Measurements from ENCODE around the gene CALHM4. TPM values are rescaled to one million over a fixed set of nuclear protein-coding genes. Genes with fewer than 3 reads are reported as not detected.

The CALHM4 gene
- polyA plus RNA-seq (2012; ENCODE audit: low read depth, missing spikeins): not detected

- FAIRE-seq (no peak), DNase-seq (ENCODE audit: insufficient read length, low spot score) (no peak)
- no peak for TF ChIP-seq POU2F2 (IDR thresholded peaks at IDR 0.05; ENCODE audit: low read depth, low read length)
- no peak for TF ChIP-seq SPI1 (IDR thresholded peaks at IDR 0.05; ENCODE audit: low read depth, low read length)
- no peak for TF ChIP-seq POLR2AphosphoS5 (IDR thresholded peaks at IDR 0.05; ENCODE audit: low read depth, low read length)
- TF ChIP-seq POLR2A (IDR thresholded peaks at IDR 0.05; ENCODE audit: low read depth, low read length): no peak
- no peak for TF ChIP-seq TAF1 (IDR thresholded peaks at IDR 0.05; ENCODE audit: low read depth, low read length)
- TF ChIP-seq PAX5 (IDR thresholded peaks at IDR 0.05; ENCODE audit: insufficient read depth, low read length, severe bottlenecking): no peak
Measured at GRCh38 chr6:116553451-116553850, at the start of gene CALHM4. TSS of gene CALHM4 (plus strand) at chr6:116553751. CDS start at chr6:116553794, 43 bp downstream.

- no peak for TF ChIP-seq POLR2AphosphoS5 (IDR thresholded peaks at IDR 0.05; ENCODE audit: low read depth, low read length)
- TF ChIP-seq POLR2A (IDR thresholded peaks at IDR 0.05; ENCODE audit: low read depth, low read length): no peak
- TF ChIP-seq PAX5 (IDR thresholded peaks at IDR 0.05; ENCODE audit: insufficient read depth, low read length, severe bottlenecking): no peak
- TF ChIP-seq SPI1 (IDR thresholded peaks at IDR 0.05; ENCODE audit: low read depth, low read length): no peak
- TF ChIP-seq TAF1 (IDR thresholded peaks at IDR 0.05; ENCODE audit: low read depth, low read length): no peak
- TF ChIP-seq POU2F2 (IDR thresholded peaks at IDR 0.05; ENCODE audit: low read depth, low read length): no peak
- FAIRE-seq (no peak), DNase-seq (ENCODE audit: insufficient read length, low spot score) (no peak)
Measured at GRCh38 chr6:116507324-116507723, 46.2 kb upstream of the CALHM4 start.

GRCh38 chr6:116508527-116508926 is 45.0 kb upstream of the CALHM4 start:
- FAIRE-seq: no peak
- no peak for DNase-seq (ENCODE audit: insufficient read length, low spot score)
- TF ChIP-seq POU2F2 (IDR thresholded peaks at IDR 0.05; ENCODE audit: low read depth, low read length) (no peak), POLR2AphosphoS5 (IDR thresholded peaks at IDR 0.05; ENCODE audit: low read depth, low read length) (no peak), PAX5 (IDR thresholded peaks at IDR 0.05; ENCODE audit: insufficient read depth, low read length, severe bottlenecking) (no peak), SPI1 (IDR thresholded peaks at IDR 0.05; ENCODE audit: low read depth, low read length) (no peak), TAF1 (IDR thresholded peaks at IDR 0.05; ENCODE audit: low read depth, low read length) (no peak), POLR2A (IDR thresholded peaks at IDR 0.05; ENCODE audit: low read depth, low read length) (no peak)

GRCh38 chr6:116511424-116512110 is 42.0 kb upstream of the CALHM4 start, which contains the start of gene CALHM5:
TSS of gene CALHM5 (plus strand) at chr6:116511639. CDS start at chr6:116511697, 58 bp downstream.
- FAIRE-seq: no peak
- no peak for DNase-seq (ENCODE audit: insufficient read length, low spot score)
- no peak for TF ChIP-seq TAF1 (IDR thresholded peaks at IDR 0.05; ENCODE audit: low read depth, low read length)
- TF ChIP-seq PAX5 (IDR thresholded peaks at IDR 0.05; ENCODE audit: insufficient read depth, low read length, severe bottlenecking): no peak
- TF ChIP-seq POLR2AphosphoS5 (IDR thresholded peaks at IDR 0.05; ENCODE audit: low read depth, low read length): no peak
- TF ChIP-seq SPI1 (IDR thresholded peaks at IDR 0.05; ENCODE audit: low read depth, low read length): no peak
- TF ChIP-seq POU2F2 (IDR thresholded peaks at IDR 0.05; ENCODE audit: low read depth, low read length): no peak

- DNase-seq (ENCODE audit: insufficient read length, low spot score) (no peak), FAIRE-seq (peak; percentile 88)
- TF ChIP-seq SPI1 (IDR thresholded peaks at IDR 0.05; ENCODE audit: low read depth, low read length) (peak; percentile 88), TAF1 (IDR thresholded peaks at IDR 0.05; ENCODE audit: low read depth, low read length) (no peak)
Measured at GRCh38 chr6:116512111-116512559, 41.4 kb upstream of the CALHM4 start.

- DNase-seq (ENCODE audit: insufficient read length, low spot score) (no peak), FAIRE-seq (no peak)
- TF ChIP-seq PAX5 (IDR thresholded peaks at IDR 0.05; ENCODE audit: insufficient read depth, low read length, severe bottlenecking) (no peak), POLR2AphosphoS5 (IDR thresholded peaks at IDR 0.05; ENCODE audit: low read depth, low read length) (no peak), POLR2A (IDR thresholded peaks at IDR 0.05; ENCODE audit: low read depth, low read length) (no peak), SPI1 (IDR thresholded peaks at IDR 0.05; ENCODE audit: low read depth, low read length) (no peak), TAF1 (IDR thresholded peaks at IDR 0.05; ENCODE audit: low read depth, low read length) (no peak), POU2F2 (IDR thresholded peaks at IDR 0.05; ENCODE audit: low read depth, low read length) (no peak)
Measured at GRCh38 chr6:116512734-116513133, 40.8 kb upstream of the CALHM4 start.

- DNase-seq (ENCODE audit: insufficient read length, low spot score) (no peak), FAIRE-seq (peak; percentile 66)
- TF ChIP-seq POU2F2 (IDR thresholded peaks at IDR 0.05; ENCODE audit: low read depth, low read length) (no peak), TAF1 (IDR thresholded peaks at IDR 0.05; ENCODE audit: low read depth, low read length) (no peak), POLR2AphosphoS5 (IDR thresholded peaks at IDR 0.05; ENCODE audit: low read depth, low read length) (no peak), POLR2A (IDR thresholded peaks at IDR 0.05; ENCODE audit: low read depth, low read length) (no peak), PAX5 (IDR thresholded peaks at IDR 0.05; ENCODE audit: insufficient read depth, low read length, severe bottlenecking) (no peak), SPI1 (IDR thresholded peaks at IDR 0.05; ENCODE audit: low read depth, low read length) (no peak)
Measured at GRCh38 chr6:116513224-116513875, 40.2 kb upstream of the CALHM4 start.

- DNase-seq (ENCODE audit: insufficient read length, low spot score) (no peak), FAIRE-seq (no peak)
- TF ChIP-seq TAF1 (IDR thresholded peaks at IDR 0.05; ENCODE audit: low read depth, low read length) (no peak), POU2F2 (IDR thresholded peaks at IDR 0.05; ENCODE audit: low read depth, low read length) (no peak), PAX5 (IDR thresholded peaks at IDR 0.05; ENCODE audit: insufficient read depth, low read length, severe bottlenecking) (no peak), POLR2AphosphoS5 (IDR thresholded peaks at IDR 0.05; ENCODE audit: low read depth, low read length) (no peak)
Measured at GRCh38 chr6:116514111-116514510, 39.4 kb upstream of the CALHM4 start.

- TF ChIP-seq SPI1 (IDR thresholded peaks at IDR 0.05; ENCODE audit: low read depth, low read length) (no peak), POLR2A (IDR thresholded peaks at IDR 0.05; ENCODE audit: low read depth, low read length) (no peak), POLR2AphosphoS5 (IDR thresholded peaks at IDR 0.05; ENCODE audit: low read depth, low read length) (no peak), POU2F2 (IDR thresholded peaks at IDR 0.05; ENCODE audit: low read depth, low read length) (no peak), PAX5 (IDR thresholded peaks at IDR 0.05; ENCODE audit: insufficient read depth, low read length, severe bottlenecking) (no peak), TAF1 (IDR thresholded peaks at IDR 0.05; ENCODE audit: low read depth, low read length) (no peak)
- no peak for DNase-seq (ENCODE audit: insufficient read length, low spot score)
- no peak for FAIRE-seq
Measured at GRCh38 chr6:116515141-116515540, 38.4 kb upstream of the CALHM4 start.
